HUES64 (cell line): ENCODE results near the gene TRIP6.
"Not testable (repeated sequence)": the region's sequence is repeated elsewhere in the genome, so short reads cannot be mapped to it uniquely, and the experiment has no call there.

Experiments
- H3K27ac ChIP-seq: 2 replicates; pipeline ENCODE4 v1.7.0; 2013; ENCODE audit warnings: low read depth, low read length, inconsistent platforms
- H3K27me3 ChIP-seq: 2 replicates; pipeline ENCODE4 v1.6.1; 2013; ENCODE audit warnings: mild to moderate bottlenecking, low read length; ENCODE audit not compliant: insufficient read depth
- H3K36me3 ChIP-seq: 2 replicates; pipeline ENCODE4 v1.6.1; 2013; ENCODE audit warnings: mild to moderate bottlenecking, low read length; ENCODE audit not compliant: insufficient read depth
- H3K4me1 ChIP-seq: 2 replicates; pipeline ENCODE4 v1.6.1; 2013; ENCODE audit warnings: mild to moderate bottlenecking, low read length, moderate library complexity; ENCODE audit not compliant: insufficient read depth
- H3K4me3 ChIP-seq: 2 replicates; pipeline ENCODE4 v1.5.1; 2013; ENCODE audit warnings: mild to moderate bottlenecking, low read length, moderate library complexity
- H3K9ac ChIP-seq: 2 replicates; pipeline ENCODE4 v1.6.1; 2013; ENCODE audit warnings: mild to moderate bottlenecking, low read depth, low read length
- H3K9me3 ChIP-seq: 2 replicates; pipeline ENCODE4 v1.6.1; 2013; ENCODE audit warnings: low read depth, low read length; ENCODE audit not compliant: insufficient read depth
- WGBS: fragments of 150-250, 120-280 bp; methylation state at CpG from one replicate; pipeline ENCODE4 v1.1.7; 2013; ENCODE audit warnings: missing lambda C conversion rate; 5-methylcytosine and 5-hydroxymethylcytosine counted together

TRIP6 gene

DNA sequence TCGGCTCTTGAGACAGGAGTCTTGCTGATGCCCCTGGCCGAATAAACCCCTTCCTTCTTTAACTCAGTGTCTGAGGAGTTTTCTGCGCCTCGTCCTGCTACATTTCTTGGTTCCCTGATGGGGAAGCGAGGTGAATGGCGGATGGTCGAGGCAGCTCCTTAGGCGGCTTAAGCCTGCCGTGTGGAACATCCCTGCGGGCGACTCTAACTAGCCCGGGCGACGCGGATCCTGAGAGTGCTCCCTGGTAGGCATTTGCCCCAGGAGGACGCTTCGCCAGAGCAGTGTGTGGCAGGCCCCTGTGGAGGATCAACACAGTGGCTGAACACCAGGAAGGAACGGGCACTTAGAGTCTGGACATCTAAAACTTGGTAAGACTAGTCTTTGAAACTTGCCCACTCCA is 27.8 kb upstream of the TRIP6 start:
- no peaks in the 10 kb centered on the region for H3K27me3 ChIP-seq
- H3K9ac ChIP-seq: no peak overlapping the region
- 93% methylated on average over 18 of the region's 18 CpGs for WGBS
- no peaks in the 10 kb centered on the region for H3K9me3 ChIP-seq
- no peaks in the 10 kb centered on the region for H3K36me3 ChIP-seq
- H3K27ac ChIP-seq: no peak overlapping the region; the same call in 1 of the 2 replicates
- H3K4me3 ChIP-seq: no peak overlapping the region
- H3K4me1 ChIP-seq: peaks cover 19% of the 10 kb centered on the region

- 34% methylated on average over 8 of the region's 8 CpGs for WGBS
- no peak overlapping the region for H3K4me3 ChIP-seq
- H3K4me1 ChIP-seq: peaks cover 18% of the 10 kb centered on the region
- no peak overlapping the region for H3K27ac ChIP-seq
- H3K27me3 ChIP-seq: no peaks in the 10 kb centered on the region
- peak overlapping the region; percentile 51; the same call in 1 of the 2 replicates for H3K9ac ChIP-seq
- H3K9me3 ChIP-seq: no peaks in the 10 kb centered on the region
- no peaks in the 10 kb centered on the region for H3K36me3 ChIP-seq
These were observed 26.6 kb upstream of the TRIP6 start for GRCh38 chr7:100840470-100841100.

GRCh38 chr7:100847360-100847759 is 19.8 kb upstream of the TRIP6 start:
- Histone ChIP-seq H3K36me3 (no peaks in the 10 kb centered on the region), H3K4me3 (no peak overlapping the region), H3K27me3 (no peaks in the 10 kb centered on the region), H3K27ac (no peak overlapping the region), H3K9me3 (no peaks in the 10 kb centered on the region), H3K4me1 (no peaks in the 10 kb centered on the region), H3K9ac (no peak overlapping the region)
- 97% methylated on average over 4 of the region's 4 CpGs for WGBS

DNA sequence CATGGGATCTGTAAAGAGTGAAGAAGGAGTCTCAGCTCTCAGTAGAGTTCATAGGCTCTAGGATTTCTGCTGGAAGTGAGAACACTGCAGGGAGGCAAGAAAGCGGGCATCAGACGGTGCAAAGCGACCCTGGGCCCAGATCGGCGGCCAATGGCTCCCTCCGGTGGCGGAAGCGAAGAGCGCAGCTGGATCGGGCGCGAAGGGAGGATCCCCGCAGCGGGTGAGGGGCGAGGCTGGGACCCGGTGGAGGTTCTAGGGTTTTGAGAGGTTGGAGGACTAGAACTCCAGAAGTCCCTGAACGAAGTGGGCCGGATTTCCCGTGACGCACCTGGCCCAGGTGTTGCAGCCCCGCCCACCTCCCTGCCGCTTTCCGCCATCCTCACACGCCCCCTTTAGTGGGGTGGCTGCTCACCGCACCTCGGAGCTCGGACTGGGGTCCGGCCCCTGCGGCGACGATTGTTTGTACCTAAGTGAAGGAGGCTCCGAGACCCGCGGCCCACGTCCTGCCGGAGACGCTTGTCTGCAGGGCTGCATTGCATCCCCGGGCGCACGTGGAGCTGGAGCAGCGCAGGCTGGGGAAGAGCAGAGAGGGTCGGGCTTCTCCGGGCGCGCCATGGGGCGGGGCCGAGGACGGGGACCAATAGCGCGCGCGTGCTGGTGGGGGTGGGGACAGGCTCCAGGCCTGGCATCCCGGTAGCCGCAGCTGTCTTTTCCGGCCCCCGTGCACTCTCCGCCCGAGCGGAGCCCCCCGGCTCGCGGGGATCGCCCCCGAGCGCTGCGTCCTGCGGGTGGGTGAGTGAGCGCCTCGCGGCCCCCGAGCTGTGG is 14.9 kb upstream of the TRIP6 start, which contains the start of gene SLC12A9:
Gene SLC12A9 (plus strand): TSS at position 666 of the 825 bp plus-strand sequence. CDS start 1,485 bp downstream, outside the sequence.
- Histone ChIP-seq H3K27ac (peak within 1 kb of the TSS; percentile 60), H3K36me3 (0 out of 2 replicates have a peak, but pooled peaks cover 6% of the 10 kb centered on the region), H3K9ac (peak within 1 kb of the TSS; percentile 75), H3K27me3 (no peaks in the 10 kb centered on the region), H3K4me1 (no peaks in the 10 kb centered on the region), H3K9me3 (no peaks in the 10 kb centered on the region), H3K4me3 (peak within 1 kb of the TSS; percentile 86)
- under 1% methylated on average over 71 of the region's 71 CpGs for WGBS

DNA sequence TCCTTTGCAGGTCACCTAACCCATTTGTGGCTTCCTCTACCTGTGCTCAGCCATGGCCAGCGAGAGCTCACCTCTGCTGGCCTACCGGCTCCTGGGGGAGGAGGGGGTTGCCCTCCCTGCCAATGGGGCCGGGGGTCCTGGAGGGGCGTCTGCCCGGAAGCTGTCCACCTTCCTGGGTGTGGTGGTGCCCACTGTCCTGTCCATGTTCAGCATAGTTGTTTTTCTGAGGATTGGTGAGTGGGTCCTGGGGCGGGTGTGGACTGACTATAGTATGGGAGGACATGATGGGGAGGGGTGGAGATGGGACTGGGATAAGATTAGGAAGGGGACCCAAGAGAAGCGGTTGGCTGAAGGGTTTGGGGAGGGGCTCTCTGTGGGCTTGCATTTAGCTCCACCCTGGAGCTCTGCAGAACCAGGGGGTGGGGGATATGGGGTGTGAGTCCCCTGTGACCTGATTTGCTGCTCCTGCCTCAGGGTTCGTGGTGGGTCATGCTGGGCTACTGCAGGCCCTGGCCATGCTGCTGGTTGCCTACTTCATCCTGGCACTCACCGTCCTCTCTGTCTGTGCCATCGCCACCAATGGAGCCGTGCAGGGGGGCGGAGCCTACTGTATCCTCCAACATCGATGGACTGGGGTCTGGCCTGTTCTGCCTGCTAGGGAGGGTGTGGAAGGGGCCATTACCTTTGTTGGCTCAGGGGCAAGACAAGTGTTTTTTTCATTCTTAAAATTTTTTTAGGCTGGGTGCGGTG is 12.9 kb upstream of the TRIP6 start:
- Histone ChIP-seq H3K36me3 (peaks cover 6% of the 10 kb centered on the region; the same call in 1 of the 2 replicates), H3K4me3 (no peak overlapping the region), H3K27me3 (no peaks in the 10 kb centered on the region), H3K9me3 (no peaks in the 10 kb centered on the region), H3K4me1 (no peaks in the 10 kb centered on the region), H3K9ac (no peak overlapping the region), H3K27ac (no peak overlapping the region)
- 89% methylated on average over 14 of the region's 14 CpGs for WGBS

GRCh38 chr7:100854899-100855298 is 12.3 kb upstream of the TRIP6 start:
- 96% methylated on average over 9 of the region's 9 CpGs for WGBS

GRCh38 chr7:100855515-100855914 is 11.7 kb upstream of the TRIP6 start:
- H3K9me3 ChIP-seq: no peaks in the 10 kb centered on the region
- no peak overlapping the region for H3K4me3 ChIP-seq
- no peaks in the 10 kb centered on the region for H3K27me3 ChIP-seq
- WGBS: 92% methylated on average over 10 of the region's 10 CpGs
- no peak overlapping the region for H3K9ac ChIP-seq
- no peaks in the 10 kb centered on the region for H3K4me1 ChIP-seq
- H3K27ac ChIP-seq: no peak overlapping the region
- peaks cover 14% of the 10 kb centered on the region for H3K36me3 ChIP-seq

More at GRCh38 chr7:100854899-100855298, 12.3 kb upstream of the TRIP6 start:
- not testable (repeated sequence) for H3K4me3 ChIP-seq, H3K9ac ChIP-seq, H3K27ac ChIP-seq, H3K27me3 ChIP-seq, H3K9me3 ChIP-seq, H3K4me1 ChIP-seq, H3K36me3 ChIP-seq

DNA sequence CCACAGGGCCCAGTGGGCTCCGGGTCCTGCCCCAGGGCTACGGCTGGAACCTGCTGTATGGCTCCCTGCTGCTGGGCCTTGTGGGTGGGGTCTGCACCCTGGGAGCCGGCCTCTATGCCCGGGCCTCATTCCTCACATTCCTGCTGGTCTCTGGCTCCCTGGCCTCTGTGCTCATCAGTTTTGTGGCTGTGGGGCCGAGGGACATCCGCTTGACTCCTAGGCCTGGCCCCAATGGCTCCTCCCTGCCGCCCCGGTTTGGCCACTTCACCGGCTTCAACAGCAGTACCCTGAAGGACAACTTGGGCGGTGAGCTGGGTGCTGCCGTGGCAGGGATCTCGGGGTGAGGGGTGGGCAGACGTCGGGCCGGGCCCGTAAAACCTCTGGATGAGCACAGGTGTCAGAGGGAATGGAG is 10.3 kb upstream of the TRIP6 start:
- peaks cover 25% of the 10 kb centered on the region for H3K36me3 ChIP-seq
- 0 out of 2 replicates have a peak overlapping the region, but pooled peaks have one; percentile 30 for H3K27ac ChIP-seq
- H3K27me3 ChIP-seq: no peaks in the 10 kb centered on the region
- H3K9me3 ChIP-seq: no peaks in the 10 kb centered on the region
- H3K9ac ChIP-seq: no peak overlapping the region
- no peak overlapping the region for H3K4me3 ChIP-seq
- WGBS: 89% methylated on average over 16 of the region's 16 CpGs
- H3K4me1 ChIP-seq: no peaks in the 10 kb centered on the region

- Histone ChIP-seq H3K4me3 (no peak overlapping the region), H3K9ac (no peak overlapping the region), H3K27me3 (no peaks in the 10 kb centered on the region), H3K4me1 (no peaks in the 10 kb centered on the region), H3K9me3 (no peaks in the 10 kb centered on the region), H3K27ac (no peak overlapping the region), H3K36me3 (peaks cover 38% of the 10 kb centered on the region)
- WGBS: 92% methylated on average over 15 of the region's 15 CpGs
These were observed 7.3 kb upstream of the TRIP6 start for GRCh38 chr7:100859856-100860255.

DNA sequence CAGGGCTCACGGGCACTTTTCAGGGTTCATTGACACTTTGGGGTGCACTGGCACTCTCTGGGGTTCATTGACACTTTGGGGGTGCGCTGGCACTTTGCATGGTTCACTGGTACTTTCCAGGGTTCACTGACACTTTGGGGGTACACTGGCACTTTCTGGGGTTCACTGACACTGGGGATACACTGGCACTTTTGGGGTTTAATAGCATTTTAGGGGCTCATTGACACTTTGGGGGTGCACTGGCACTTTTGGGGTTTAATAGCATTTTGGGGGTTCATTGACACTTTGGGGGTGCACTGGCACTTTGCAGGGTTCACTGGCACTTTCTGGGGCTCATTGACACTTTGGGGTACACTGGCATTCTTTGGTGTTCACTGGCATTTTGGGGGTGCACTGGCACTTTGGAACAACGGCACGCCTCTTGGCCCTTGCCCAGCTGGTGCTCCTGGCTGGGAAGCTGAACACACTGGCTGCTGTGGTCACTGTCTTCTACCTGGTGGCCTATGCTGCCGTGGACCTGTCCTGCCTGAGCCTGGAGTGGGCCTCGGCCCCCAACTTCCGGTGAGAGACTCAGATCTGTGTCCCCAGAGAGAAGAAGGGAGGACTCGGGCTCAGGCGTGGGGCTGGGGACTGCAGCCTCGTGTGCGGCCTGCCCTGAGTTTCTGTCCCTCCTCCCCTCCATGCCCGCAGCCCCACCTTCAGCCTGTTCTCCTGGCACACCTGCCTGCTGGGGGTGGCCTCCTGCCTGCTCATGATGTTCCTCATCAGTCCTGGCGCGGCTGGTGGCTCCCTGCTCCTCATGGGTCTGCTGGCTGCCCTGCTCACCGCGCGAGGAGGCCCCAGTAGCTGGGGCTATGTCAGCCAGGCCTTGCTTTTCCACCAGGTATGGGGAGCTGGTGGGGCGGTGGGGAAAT is 6.2 kb upstream of the TRIP6 start:
- Histone ChIP-seq H3K4me3 (no peak overlapping the region), H3K9ac (no peak overlapping the region), H3K4me1 (no peaks in the 10 kb centered on the region), H3K36me3 (peaks cover 32% of the 10 kb centered on the region), H3K27ac (no peak overlapping the region), H3K27me3 (no peaks in the 10 kb centered on the region), H3K9me3 (no peaks in the 10 kb centered on the region)
- WGBS: 96% methylated on average over 18 of the region's 18 CpGs
